GM19238 (cell line): ENCODE measurements around the gene ITSN1.
"Not testable (repeated sequence)": the region's sequence is repeated elsewhere in the genome, so short reads cannot be mapped to it uniquely, and the experiment has no call there.

Experiments
- DNase-seq: peaks from one replicate; pipeline ENCODE4 v3.0.0; 2011; ENCODE audit warnings: low spot score; ENCODE audit not compliant: insufficient read length

ITSN1 gene

GRCh38 chr21:33729139-33729538 is 86.8 kb downstream of the ITSN1 start:
- not testable (repeated sequence) for DNase-seq

GRCh38 chr21:33729641-33730040 is 87.3 kb downstream of the ITSN1 start:
- DNase-seq = no peak

- DNase-seq = no peak
Observed at GRCh38 chr21:33731447-33731846, 89.1 kb downstream of the ITSN1 start.

- no peak for DNase-seq
Observed at GRCh38 chr21:33732038-33732437, 89.7 kb downstream of the ITSN1 start.

GRCh38 chr21:33733601-33734000 is 91.3 kb downstream of the ITSN1 start:
- no peak for DNase-seq

- no peak for DNase-seq
Observed at GRCh38 chr21:33734291-33734690, 92.0 kb downstream of the ITSN1 start.

GRCh38 chr21:33734818-33735217 is 92.5 kb downstream of the ITSN1 start:
- DNase-seq = no peak

- DNase-seq = no peak
Observed at GRCh38 chr21:33736569-33736968, 94.3 kb downstream of the ITSN1 start.

- no peak for DNase-seq
Observed at GRCh38 chr21:33739701-33740100, 97.4 kb downstream of the ITSN1 start.

GRCh38 chr21:33747420-33747819 is 105.1 kb downstream of the ITSN1 start:
- no peak for DNase-seq

- DNase-seq = no peak
Observed at GRCh38 chr21:33748903-33749302, 106.6 kb downstream of the ITSN1 start.

- no peak for DNase-seq
Observed at GRCh38 chr21:33750017-33750416, 107.7 kb downstream of the ITSN1 start.

- DNase-seq = no peak
Observed at GRCh38 chr21:33751120-33751519, 108.8 kb downstream of the ITSN1 start.

GRCh38 chr21:33751533-33751932 is 109.2 kb downstream of the ITSN1 start:
- no peak for DNase-seq

GRCh38 chr21:33752260-33752659 is 110.0 kb downstream of the ITSN1 start:
- no peak for DNase-seq

GRCh38 chr21:33753886-33754285 is 111.6 kb downstream of the ITSN1 start:
- no peak for DNase-seq

- DNase-seq = no peak
Observed at GRCh38 chr21:33754481-33754880, 112.2 kb downstream of the ITSN1 start.

- DNase-seq = no peak
Observed at GRCh38 chr21:33755354-33755753, 113.1 kb downstream of the ITSN1 start.

GRCh38 chr21:33760641-33761440 is 118.5 kb downstream of the ITSN1 start:
- no peak for DNase-seq

- no peak for DNase-seq
Observed at GRCh38 chr21:33761441-33762036, 119.2 kb downstream of the ITSN1 start.

GRCh38 chr21:33762803-33763581 is 120.7 kb downstream of the ITSN1 start:
- DNase-seq = no peak

GRCh38 chr21:33763582-33763899 is 121.2 kb downstream of the ITSN1 start:
- DNase-seq = no peak
